PC-9 (cell line): ENCODE measurements around the gene SLX1A. TPM values are rescaled to one million over a fixed set of nuclear protein-coding genes. Genes with fewer than 3 reads are reported as not detected.
"Not testable (repeated sequence)": the region's sequence is repeated elsewhere in the genome, so short reads cannot be mapped to it uniquely, and the experiment has no call there.

Experiments used
- Bru-seq: library from RNA; stranded (reverse); fragments of 400-500 nt; gene quantifications from one replicate; lab custom pipeline; 2021; lab: Mats Ljungman, UMichigan
- BruChase-seq, 2 experiments: library from RNA; stranded (reverse); fragments of 400-500 nt; gene quantifications; one replicate each; lab custom pipeline; 2021; lab: Mats Ljungman, UMichigan
- BruUV-seq: library from RNA; stranded (reverse); fragments of 400-500 nt; replicated peaks from 2 replicates; lab custom pipeline; 2021; lab: Mats Ljungman, UMichigan
- CTCF ChIA-PET: fragments of 300-600 bp; sonication (Branson Sonifier 250); formaldehyde crosslinking; loops from one replicate; lab custom pipeline; 2022; ENCODE audit warnings: antibody characterized with exemption; lab: Charles Lee
- POLR2A ChIA-PET: fragments of 300-600 bp; sonication (Branson Sonifier 250); formaldehyde crosslinking; loops from one replicate; lab custom pipeline; 2022; ENCODE audit warnings: antibody characterized with exemption; ENCODE audit not compliant: unreplicated experiment; lab: Charles Lee
- DNase-seq, 2 experiments: peaks; one replicate each; pipeline versions ENCODE4 v3.0.0 to v3.0.0-alpha.2; 2015 to 2022; ENCODE audit warnings: mixed read lengths in 1 of 2
- H2AFZ ChIP-seq: fragments of 200-600 bp; sonication (generic); 2 replicates; pipeline ENCODE4 v1.8.1; 2017; ENCODE audit warnings: antibody characterized with exemption
- H3F3A ChIP-seq: fragments of 200-600 bp; sonication (generic); 2 replicates; pipeline ENCODE4 v1.8.1; 2017; ENCODE audit warnings: antibody characterized with exemption, mild to moderate bottlenecking, low read depth; ENCODE audit not compliant: insufficient read depth
- H3K27ac ChIP-seq: fragments of 200-600 bp; sonication (generic); 2 replicates; pipeline ENCODE4 v1.6.1; 2016; ENCODE audit warnings: mixed run types
- H3K27me3 ChIP-seq: fragments of 200-600 bp; sonication (generic); 2 replicates; pipeline ENCODE4 v1.6.1; 2016; ENCODE audit warnings: low read depth, mixed run types; ENCODE audit not compliant: insufficient read depth
- H3K36me3 ChIP-seq: fragments of 200-600 bp; sonication (generic); 2 replicates; pipeline ENCODE4 v1.6.1; 2016; ENCODE audit warnings: low read depth, mixed run types
- H3K4me1 ChIP-seq: fragments of 200-600 bp; sonication (generic); replicated peaks from 2 replicates; pipeline ENCODE4 v1.6.1; 2016; ENCODE audit warnings: mixed run types; ENCODE audit not compliant: insufficient read depth
- H3K4me2 ChIP-seq: fragments of 200-600 bp; sonication (generic); 2 replicates; pipeline ENCODE4 v1.6.1; 2017; ENCODE audit warnings: mixed run types
- H3K4me3 ChIP-seq: fragments of 200-600 bp; sonication (generic); 2 replicates; pipeline ENCODE4 v1.6.1; 2016; ENCODE audit warnings: mixed run types
- H3K79me2 ChIP-seq: fragments of 200-600 bp; sonication (generic); 2 replicates; pipeline ENCODE4 v1.6.1; 2017; ENCODE audit warnings: low read depth, mixed run types
- H3K9me2 ChIP-seq: fragments of 200-600 bp; sonication (generic); 2 replicates; pipeline ENCODE4 v1.8.1; 2017; ENCODE audit warnings: mild to moderate bottlenecking; ENCODE audit not compliant: insufficient read depth
- H3K9me3 ChIP-seq: fragments of 200-600 bp; sonication (generic); 2 replicates; pipeline ENCODE4 v1.8.1; 2016; ENCODE audit warnings: low read depth; ENCODE audit not compliant: insufficient read depth
- H4K20me1 ChIP-seq: fragments of 200-600 bp; sonication (generic); 2 replicates; pipeline ENCODE4 v1.8.1; 2017; ENCODE audit not compliant: insufficient read depth
- EZH2 ChIP-seq: fragments of 200-600 bp; sonication (generic); IDR thresholded peaks from 2 replicates; pipeline ENCODE4 v1.8.0; 2017; ENCODE audit warnings: antibody characterized with exemption, low read depth
- intact Hi-C: fragments of 100-400 bp; cut with micrococcal nuclease; formaldehyde crosslinking; loops from one replicate; pipeline ENCODE4 v1.10.0; 2022; ENCODE audit not compliant: unreplicated experiment
- long read RNA-seq: library from polyadenylated mRNA; stranded (forward); transcript quantifications from one replicate; pipeline ENCODE4 v2.0.0, GENCODE V29; 2022
- total RNA-seq: library from RNA; stranded (reverse); gene quantifications from 2 replicates; pipeline ENCODE4 v1.2.3, GENCODE V29; 2021
- TF ChIP-seq, protein P1 (sequence below): fragments of 200-600 bp; sonication (generic); conservative IDR thresholded peaks from 2 replicates; pipeline ENCODE4 v1.6.1; 2017; ENCODE audit warnings: mixed run types, antibody characterized with exemption, mild to moderate bottlenecking, moderate library complexity

The SLX1A gene
- 100 and 252 TPM in 2 replicates for total RNA-seq
- percentile 48 among the genes with signal in this experiment for Bru-seq, nascent RNA
- BruChase-seq, experiment 1, labeled RNA remaining after a 2-hour chase, result percentile 57 among the genes with signal in this experiment
- percentile 55 among the genes with signal in this experiment for BruChase-seq, experiment 2, labeled RNA remaining after a 6-hour chase
- long read RNA-seq, transcript SLX1A-202 (5 exons, 762 nt), result minor isoform, 5 of 183 reads
- long read RNA-seq, transcript SLX1A-201 (6 exons, 1,091 nt), result major isoform, 156 of 183 reads
- long read RNA-seq, transcript SLX1A-206 (5 exons, 1,558 nt), result minor isoform, 8 of 183 reads
- long read RNA-seq, partial matches to known transcripts, result 9 of 183 reads
- long read RNA-seq, other reads (novel, unspliced or antisense), result 2 of 183 reads

DNA sequence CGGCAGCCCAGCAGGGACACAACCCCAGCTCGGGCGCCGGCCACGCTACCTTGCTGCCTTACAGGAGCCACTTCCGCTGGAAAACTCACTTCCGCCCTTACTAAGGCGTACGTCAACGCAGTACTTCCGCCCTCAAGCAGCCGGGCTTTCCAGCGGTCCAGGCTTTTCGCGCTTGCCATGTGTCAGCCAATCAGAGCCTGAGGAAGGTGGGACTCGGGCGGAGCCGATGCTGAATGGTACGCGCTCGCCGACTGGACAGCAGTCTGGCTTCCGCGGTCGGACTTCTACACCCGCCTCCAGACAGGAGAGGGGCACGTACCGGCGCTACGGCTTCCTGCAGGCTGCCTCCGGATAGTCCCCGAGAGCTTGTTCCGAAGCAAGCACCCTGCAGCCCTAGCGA, at the start of gene SLX1A, which contains the start of gene BOLA2B:
Gene SLX1A (plus strand): TSS at position 261 of the 400 bp plus-strand sequence. CDS start 210 bp downstream, outside the sequence.
Gene BOLA2B (minus strand): TSS at position 52 of the 400 bp plus-strand sequence. CDS start 71 bp downstream, outside the sequence.
- H2AFZ ChIP-seq, POLR2A ChIA-PET, intact Hi-C loops, H3K27ac ChIP-seq, CTCF ChIA-PET, H3K9me2 ChIP-seq, H4K20me1 ChIP-seq, H3K9me3 ChIP-seq, DNase-seq, H3K27me3 ChIP-seq, H3K36me3 ChIP-seq, H3K4me1 ChIP-seq, H3K79me2 ChIP-seq, H3F3A ChIP-seq, BruUV-seq: not testable (repeated sequence)
- peak within 1 kb of the TSS; percentile 82 for H3K4me2 ChIP-seq
- H3K4me3 ChIP-seq, result peak within 1 kb of the TSS; percentile 66

DNA sequence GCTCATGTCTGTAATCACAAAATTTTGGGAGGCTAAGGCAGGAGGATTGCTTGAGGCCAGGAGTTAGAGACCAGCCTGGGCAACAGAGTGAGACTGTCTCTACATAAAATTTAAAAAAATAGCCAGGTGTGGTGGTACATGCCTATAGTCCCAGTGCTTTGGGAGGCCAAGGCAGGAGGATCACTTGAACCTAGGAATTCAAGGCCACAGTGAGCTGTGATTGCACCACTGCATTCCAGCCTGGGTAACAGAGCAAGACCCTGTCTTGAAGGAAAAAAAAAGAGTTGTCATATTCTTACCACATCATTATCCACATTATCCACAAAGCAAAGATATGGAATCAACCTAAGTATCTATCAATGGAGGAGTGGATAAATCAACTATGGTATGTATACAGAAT, 49.7 kb upstream of the SLX1A start:
- no peaks in the 10 kb centered on the region for H3K4me1 ChIP-seq
- peaks cover 4% of the 10 kb centered on the region; the same call in 1 of the 2 replicates for H3K9me3 ChIP-seq
- no peak overlapping the region for H3K27ac ChIP-seq
- no peaks in the 10 kb centered on the region for H3K36me3 ChIP-seq
- TF ChIP-seq, protein P1, sequence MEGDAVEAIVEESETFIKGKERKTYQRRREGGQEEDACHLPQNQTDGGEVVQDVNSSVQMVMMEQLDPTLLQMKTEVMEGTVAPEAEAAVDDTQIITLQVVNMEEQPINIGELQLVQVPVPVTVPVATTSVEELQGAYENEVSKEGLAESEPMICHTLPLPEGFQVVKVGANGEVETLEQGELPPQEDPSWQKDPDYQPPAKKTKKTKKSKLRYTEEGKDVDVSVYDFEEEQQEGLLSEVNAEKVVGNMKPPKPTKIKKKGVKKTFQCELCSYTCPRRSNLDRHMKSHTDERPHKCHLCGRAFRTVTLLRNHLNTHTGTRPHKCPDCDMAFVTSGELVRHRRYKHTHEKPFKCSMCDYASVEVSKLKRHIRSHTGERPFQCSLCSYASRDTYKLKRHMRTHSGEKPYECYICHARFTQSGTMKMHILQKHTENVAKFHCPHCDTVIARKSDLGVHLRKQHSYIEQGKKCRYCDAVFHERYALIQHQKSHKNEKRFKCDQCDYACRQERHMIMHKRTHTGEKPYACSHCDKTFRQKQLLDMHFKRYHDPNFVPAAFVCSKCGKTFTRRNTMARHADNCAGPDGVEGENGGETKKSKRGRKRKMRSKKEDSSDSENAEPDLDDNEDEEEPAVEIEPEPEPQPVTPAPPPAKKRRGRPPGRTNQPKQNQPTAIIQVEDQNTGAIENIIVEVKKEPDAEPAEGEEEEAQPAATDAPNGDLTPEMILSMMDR, result no peak
- no peak for TF ChIP-seq EZH2
- no peak for DNase-seq
- intact Hi-C loops, result no loop called here
- no peaks in the 10 kb centered on the region; the same call in 1 of the 2 replicates for H3F3A ChIP-seq
- no peaks in the 10 kb centered on the region for H4K20me1 ChIP-seq
- H3K79me2 ChIP-seq, result no peaks in the 10 kb centered on the region
- no peak overlapping the region for H3K4me3 ChIP-seq
- no peak overlapping the region for H3K4me2 ChIP-seq
- CTCF ChIA-PET, result interaction anchor here (0.7 kb wide), 1 partner anchor 30 kb away, joined by 3 read pairs; no protein-coding TSS in a partner anchor
- no peaks in the 10 kb centered on the region for H3K27me3 ChIP-seq
- BruUV-seq, result no TSS peak
- POLR2A ChIA-PET, result no interaction called here
- no peaks in the 10 kb centered on the region for H3K9me2 ChIP-seq
- no peak overlapping the region for H2AFZ ChIP-seq

DNA sequence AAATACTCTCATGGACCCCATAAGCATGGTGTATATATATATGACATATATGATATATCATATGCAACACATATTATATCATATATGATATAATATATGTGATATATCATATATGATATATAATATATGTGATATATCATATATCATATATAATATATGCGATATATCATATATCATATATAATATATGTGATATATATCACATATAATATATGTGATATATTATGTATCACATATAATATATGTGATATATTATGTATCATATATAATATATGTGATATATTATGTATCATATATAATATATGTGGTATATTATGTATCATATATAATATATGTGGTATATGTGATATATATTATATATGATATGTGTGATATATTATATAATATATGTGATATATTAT, 48.8 kb upstream of the SLX1A start:
- H3K79me2 ChIP-seq, result no peaks in the 10 kb centered on the region
- no TSS peak for BruUV-seq
- no peak for TF ChIP-seq EZH2
- TF ChIP-seq, protein P1, result no peak
- no peak for DNase-seq
- H3K4me1 ChIP-seq, result no peaks in the 10 kb centered on the region
- H3K4me2 ChIP-seq, result no peak overlapping the region
- H4K20me1 ChIP-seq, result no peaks in the 10 kb centered on the region
- peaks cover 13% of the 10 kb centered on the region; the same call in 1 of the 2 replicates for H3K9me3 ChIP-seq
- H3K9me2 ChIP-seq, result no peaks in the 10 kb centered on the region
- H3F3A ChIP-seq, result no peaks in the 10 kb centered on the region; the same call in 1 of the 2 replicates
- no peak overlapping the region for H2AFZ ChIP-seq
- H3K27ac ChIP-seq, result no peak overlapping the region
- H3K4me3 ChIP-seq, result no peak overlapping the region
- intact Hi-C loops, result no loop called here
- ChIA-PET CTCF (no interaction called here), POLR2A (interaction anchor here (0.7 kb wide), 1 partner anchor 62 kb away, joined by 3 read pairs; no protein-coding TSS in a partner anchor)
- no peaks in the 10 kb centered on the region for H3K27me3 ChIP-seq
- H3K36me3 ChIP-seq, result no peaks in the 10 kb centered on the region
